Lung (tissue), 12 donors: Measurements from ENCODE around the gene UCMA. TPM values are rescaled to one million over a fixed set of nuclear protein-coding genes. Genes with fewer than 3 reads are reported as not detected.

Source experiments
- ATAC-seq: fragments of 200-7000 bp; cut with Tn5 transposase; one replicate; pipeline ENCODE4 v1.9.1; 2020; ENCODE audit warnings: moderate number of reproducible peaks; ENCODE audit not compliant: insufficient read depth, low FRiP score
- DNase-seq, 3 donors: peaks; one replicate each; pipeline ENCODE4 v3.0.0-alpha.2; 2013 to 2017
- H3K27ac ChIP-seq, 2 donors: one replicate each; pipeline ENCODE4 v1.5.1; 2013; ENCODE audit warnings: mild to moderate bottlenecking in 2 of 2, moderate library complexity in 2 of 2, control low read depth in 1 of 2, inconsistent platforms in 1 of 2, low read depth in 1 of 2, low read length in 1 of 2
- H3K27me3 ChIP-seq, 3 donors: one replicate each; pipeline ENCODE4 v1.5.1; 2013; ENCODE audit warnings: low read length in 2 of 3; ENCODE audit not compliant: control insufficient read depth in 3 of 3, insufficient read depth in 3 of 3
- H3K36me3 ChIP-seq, 4 donors: one replicate each; pipeline ENCODE4 v1.5.1; 2013; ENCODE audit warnings: low read length in 4 of 4, mild to moderate bottlenecking in 1 of 4, moderate library complexity in 1 of 4; ENCODE audit not compliant: control insufficient read depth in 4 of 4, insufficient read depth in 4 of 4
- H3K4me1 ChIP-seq, 5 donors: one replicate each; pipeline ENCODE4 v1.5.1; 2013; ENCODE audit warnings: low read length in 5 of 5, mild to moderate bottlenecking in 2 of 5, moderate library complexity in 1 of 5; ENCODE audit not compliant: control insufficient read depth in 5 of 5, insufficient read depth in 5 of 5
- H3K4me3 ChIP-seq: one replicate; pipeline ENCODE4 v1.5.1; 2013; ENCODE audit warnings: mild to moderate bottlenecking, control low read depth, moderate library complexity
- H3K9ac ChIP-seq, 2 donors: one replicate each; pipeline ENCODE4 v1.5.1; 2013; ENCODE audit warnings: low read length in 2 of 2, control low read depth in 1 of 2; ENCODE audit not compliant: insufficient read depth in 1 of 2
- H3K9me3 ChIP-seq, 4 donors: one replicate each; pipeline ENCODE4 v1.5.1; 2013; ENCODE audit warnings: low read length in 3 of 4, mild to moderate bottlenecking in 1 of 4, moderate library complexity in 1 of 4; ENCODE audit not compliant: control insufficient read depth in 4 of 4, insufficient read depth in 3 of 4
- WGBS, 2 donors: extraction: QIAGEN DNeasy Blood & Tissue Kit; methylation state at CpG; one replicate each; pipeline ENCODE4 v1.1.7; 2013; 5-methylcytosine and 5-hydroxymethylcytosine counted together
- polyA plus RNA-seq, 2 donors: library from polyadenylated mRNA; stranded (reverse); fragments of 200-250 nt; gene quantifications; one replicate each; pipeline ENCODE4 v1.2.1, GENCODE V29; 2013
- total RNA-seq, 2 donors: library from RNA; depleted of rRNA in 1 of 2; stranded (reverse); fragments of >200 nt in 1 of 2; gene quantifications; one replicate each; pipeline ENCODE4 v1.2.1, GENCODE V29; 2014 to 2021
- TF ChIP-seq, protein P1 (sequence below): IDR thresholded peaks from 2 replicates; pipeline ENCODE4 v1.5.1; 2012; ENCODE audit warnings: mild to moderate bottlenecking; ENCODE audit errors: control extremely low read depth, extremely low read depth
- donor health status: control.
- donor health status: control.
- donor health status: Bipolar disorder and iron deficiency.
- donor health status: healthy.
- donor health status: DM: yes; HTN: yes; CAD: no.

The UCMA gene
- total and polyA plus RNA-seq, 4 donors = 0.91 TPM; not detected in 3

DNA sequence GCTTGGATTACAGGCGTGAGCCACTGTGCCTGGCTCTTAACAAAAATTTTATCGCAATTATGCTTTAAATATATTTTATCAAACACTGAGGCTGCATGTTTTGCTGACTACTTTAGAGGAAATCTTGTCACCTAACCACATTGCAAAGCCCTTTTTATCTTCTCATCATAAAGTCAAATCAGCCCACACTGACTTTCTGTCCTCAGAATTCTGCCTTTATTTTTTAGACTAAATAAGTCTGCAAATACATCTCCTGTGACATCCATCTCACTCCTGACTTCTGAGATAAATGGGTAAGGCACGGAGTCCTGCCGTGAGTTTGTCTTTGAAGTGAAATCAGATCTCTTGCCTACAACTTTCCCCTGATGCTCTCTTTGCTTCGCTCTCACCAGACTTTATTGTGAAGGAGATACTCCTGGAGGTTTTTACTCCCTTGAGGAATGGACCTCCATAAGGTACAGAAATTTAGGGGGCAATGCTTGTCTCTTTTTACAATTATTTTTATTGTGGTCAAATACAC is 23.5 kb upstream of the UCMA start:
- 79 to 81% methylated on average over 5 of the region's 5 CpGs for WGBS, 2 donors
- Histone ChIP-seq H3K4me3 (no peak overlapping the region), H3K9ac (no peak overlapping the region), H3K4me1 (no peaks in the 10 kb centered on the region), H3K27me3 (no peaks in the 10 kb centered on the region), H3K27ac (no peak overlapping the region), H3K36me3 (no peaks in the 10 kb centered on the region), H3K9me3 (no peaks in the 10 kb centered on the region)
- ATAC-seq (no peak), DNase-seq (no peak)
- TF ChIP-seq, protein P1, sequence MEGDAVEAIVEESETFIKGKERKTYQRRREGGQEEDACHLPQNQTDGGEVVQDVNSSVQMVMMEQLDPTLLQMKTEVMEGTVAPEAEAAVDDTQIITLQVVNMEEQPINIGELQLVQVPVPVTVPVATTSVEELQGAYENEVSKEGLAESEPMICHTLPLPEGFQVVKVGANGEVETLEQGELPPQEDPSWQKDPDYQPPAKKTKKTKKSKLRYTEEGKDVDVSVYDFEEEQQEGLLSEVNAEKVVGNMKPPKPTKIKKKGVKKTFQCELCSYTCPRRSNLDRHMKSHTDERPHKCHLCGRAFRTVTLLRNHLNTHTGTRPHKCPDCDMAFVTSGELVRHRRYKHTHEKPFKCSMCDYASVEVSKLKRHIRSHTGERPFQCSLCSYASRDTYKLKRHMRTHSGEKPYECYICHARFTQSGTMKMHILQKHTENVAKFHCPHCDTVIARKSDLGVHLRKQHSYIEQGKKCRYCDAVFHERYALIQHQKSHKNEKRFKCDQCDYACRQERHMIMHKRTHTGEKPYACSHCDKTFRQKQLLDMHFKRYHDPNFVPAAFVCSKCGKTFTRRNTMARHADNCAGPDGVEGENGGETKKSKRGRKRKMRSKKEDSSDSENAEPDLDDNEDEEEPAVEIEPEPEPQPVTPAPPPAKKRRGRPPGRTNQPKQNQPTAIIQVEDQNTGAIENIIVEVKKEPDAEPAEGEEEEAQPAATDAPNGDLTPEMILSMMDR = no peak

DNA sequence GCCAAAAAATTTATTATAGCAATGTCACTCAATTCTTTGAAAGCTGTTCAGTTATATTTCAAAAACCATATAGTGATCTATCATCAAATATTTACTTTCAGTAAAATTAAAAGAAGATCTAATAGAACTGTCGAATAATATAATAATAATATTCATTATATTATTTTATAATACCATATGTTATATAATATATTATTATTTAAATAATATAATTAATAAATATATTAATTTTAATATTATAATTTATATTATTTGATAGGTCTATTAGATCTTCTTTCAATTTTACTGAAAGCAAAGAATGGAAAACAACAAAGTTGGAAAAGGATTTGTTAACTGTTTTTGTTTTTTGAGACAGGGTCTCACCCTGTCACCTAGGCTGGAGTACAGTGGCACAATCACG is 22.5 kb upstream of the UCMA start:
- Histone ChIP-seq H3K4me3 (no peak overlapping the region), H3K27me3 (no peaks in the 10 kb centered on the region), H3K36me3 (no peaks in the 10 kb centered on the region), H3K4me1 (no peaks in the 10 kb centered on the region), H3K9me3 (no peaks in the 10 kb centered on the region), H3K9ac (no peak overlapping the region), H3K27ac (no peak overlapping the region)
- DNase-seq (no peak), ATAC-seq (no peak)
- TF ChIP-seq, protein P1 = no peak
- 82 to 90% methylated on average over 2 of the region's 2 CpGs for WGBS, 2 donors

DNA sequence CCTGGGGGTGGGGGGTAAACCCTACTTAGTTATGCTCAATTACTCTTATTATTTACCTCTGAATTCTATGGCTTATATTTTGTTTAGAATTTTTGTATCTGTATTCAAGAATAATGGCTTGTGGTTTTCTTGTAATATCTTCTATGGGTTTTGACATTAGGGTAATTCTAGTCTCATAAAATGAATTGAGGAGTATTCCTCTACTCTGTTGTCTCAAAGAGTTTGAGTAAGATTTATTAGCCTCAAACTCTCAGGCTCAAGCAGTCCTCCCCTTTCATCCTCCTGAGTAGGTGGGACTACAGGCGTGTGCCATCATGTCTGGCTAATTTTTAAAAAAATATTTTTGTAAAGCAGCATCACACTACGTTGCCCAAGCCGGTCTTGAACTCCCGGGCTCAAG is 19.6 kb upstream of the UCMA start:
- no peaks in the 10 kb centered on the region for H3K9me3 ChIP-seq
- 90 to 95% methylated on average over 4 of the region's 4 CpGs for WGBS, 2 donors
- no peaks in the 10 kb centered on the region for H3K4me1 ChIP-seq
- no peak for DNase-seq
- H3K27me3 ChIP-seq = no peaks in the 10 kb centered on the region
- no peak overlapping the region for H3K9ac ChIP-seq
- H3K4me3 ChIP-seq = no peak overlapping the region
- no peaks in the 10 kb centered on the region for H3K36me3 ChIP-seq
- TF ChIP-seq, protein P1 = no peak
- no peak for ATAC-seq
- no peak overlapping the region for H3K27ac ChIP-seq

DNA sequence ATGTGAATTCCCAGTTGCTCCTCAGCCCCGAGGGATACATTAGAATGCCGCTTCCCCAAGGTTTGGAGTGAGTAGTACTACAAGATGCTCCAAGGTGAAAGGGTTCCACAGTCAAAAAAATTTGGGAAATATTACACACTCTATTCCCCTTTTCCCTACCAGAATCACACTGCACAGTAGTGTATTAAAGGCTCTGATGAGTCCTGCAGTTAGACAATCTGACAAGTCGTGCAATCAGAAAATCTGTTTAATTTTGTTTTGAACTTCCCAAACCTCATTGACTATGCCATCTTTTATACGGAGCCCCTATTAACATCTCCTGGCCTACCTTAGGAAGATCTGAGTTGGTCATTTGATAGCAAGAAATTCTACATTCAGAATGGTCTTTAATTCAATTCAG is 13.6 kb upstream of the UCMA start:
- H3K36me3 ChIP-seq = no peaks in the 10 kb centered on the region
- 95 to 97% methylated on average over 4 of the region's 4 CpGs for WGBS, 2 donors
- H3K9ac ChIP-seq = no peak overlapping the region
- no peak overlapping the region for H3K4me3 ChIP-seq
- no peak overlapping the region for H3K27ac ChIP-seq
- no peaks in the 10 kb centered on the region for H3K27me3 ChIP-seq
- peaks cover 0 to 5% (median 0%) of the 10 kb centered on the region in 5 donors for H3K4me1 ChIP-seq
- H3K9me3 ChIP-seq = no peaks in the 10 kb centered on the region
- TF ChIP-seq, protein P1 = no peak
- no peak for ATAC-seq
- no peak for DNase-seq
